Activated CD8-positive, alpha-beta T cell treated with anti-CD3 and anti-CD28 coated beads for 36 hours (primary cell): ENCODE data around the gene RARRES2. TPM values are rescaled to one million over a fixed set of nuclear protein-coding genes. Genes with fewer than 3 reads are reported as not detected.

Source experiments
- ATAC-seq: fragments of 200-7000 bp; cut with Tn5 transposase; one replicate; pipeline ENCODE4 v1.10.0; 2021; ENCODE audit warnings: mild to moderate bottlenecking, moderate library complexity
- CTCF ChIA-PET: fragments of 350-600 bp; sonication (Branson Sonifier 250); formaldehyde crosslinking; loops from one replicate; lab custom pipeline; 2021; ENCODE audit warnings: antibody characterized with exemption; lab: Charles Lee
- POLR2A ChIA-PET: fragments of 350-600 bp; sonication (Branson Sonifier 250); formaldehyde crosslinking; loops from one replicate; lab custom pipeline; 2021; ENCODE audit warnings: antibody characterized with exemption; lab: Charles Lee
- DNase-seq: peaks from one replicate; pipeline ENCODE4 v3.0.0-alpha.2; 2020
- H3K27ac Mint-ChIP-seq: one replicate; pipeline ENCODE4 v1.8.0; 2021; ENCODE audit warnings: mild to moderate bottlenecking, mixed read lengths
- H3K27me3 Mint-ChIP-seq: one replicate; pipeline ENCODE4 v1.8.0; 2021; ENCODE audit warnings: mixed read lengths
- H3K36me3 Mint-ChIP-seq: one replicate; pipeline ENCODE4 v1.8.0; 2021; ENCODE audit warnings: low read depth, mixed read lengths
- H3K4me1 Mint-ChIP-seq: one replicate; pipeline ENCODE4 v1.8.0; 2021; ENCODE audit warnings: low read depth, mixed read lengths
- H3K4me3 Mint-ChIP-seq: one replicate; pipeline ENCODE4 v1.8.0; 2021; ENCODE audit warnings: mild to moderate bottlenecking, moderate library complexity, mixed read lengths
- H3K9me3 Mint-ChIP-seq: one replicate; pipeline ENCODE4 v1.8.0; 2021; ENCODE audit warnings: mixed read lengths
- CTCF ChIP-seq: fragments of 200-600 bp; IDR thresholded peaks from one replicate; pipeline ENCODE4 v1.8.0; 2022; ENCODE audit warnings: antibody characterized with exemption, mild to moderate bottlenecking
- intact Hi-C: fragments of 100-400 bp; cut with micrococcal nuclease; formaldehyde crosslinking; loops from one replicate; pipeline ENCODE4 v1.10.0; 2022
- total RNA-seq, 2 experiments: library from RNA; stranded (reverse); gene quantifications; one replicate each; pipeline ENCODE4 v1.2.3, GENCODE V29; 2021

RARRES2 gene
- total RNA-seq, 2 experiments from 2014 or later: not detected

DNA sequence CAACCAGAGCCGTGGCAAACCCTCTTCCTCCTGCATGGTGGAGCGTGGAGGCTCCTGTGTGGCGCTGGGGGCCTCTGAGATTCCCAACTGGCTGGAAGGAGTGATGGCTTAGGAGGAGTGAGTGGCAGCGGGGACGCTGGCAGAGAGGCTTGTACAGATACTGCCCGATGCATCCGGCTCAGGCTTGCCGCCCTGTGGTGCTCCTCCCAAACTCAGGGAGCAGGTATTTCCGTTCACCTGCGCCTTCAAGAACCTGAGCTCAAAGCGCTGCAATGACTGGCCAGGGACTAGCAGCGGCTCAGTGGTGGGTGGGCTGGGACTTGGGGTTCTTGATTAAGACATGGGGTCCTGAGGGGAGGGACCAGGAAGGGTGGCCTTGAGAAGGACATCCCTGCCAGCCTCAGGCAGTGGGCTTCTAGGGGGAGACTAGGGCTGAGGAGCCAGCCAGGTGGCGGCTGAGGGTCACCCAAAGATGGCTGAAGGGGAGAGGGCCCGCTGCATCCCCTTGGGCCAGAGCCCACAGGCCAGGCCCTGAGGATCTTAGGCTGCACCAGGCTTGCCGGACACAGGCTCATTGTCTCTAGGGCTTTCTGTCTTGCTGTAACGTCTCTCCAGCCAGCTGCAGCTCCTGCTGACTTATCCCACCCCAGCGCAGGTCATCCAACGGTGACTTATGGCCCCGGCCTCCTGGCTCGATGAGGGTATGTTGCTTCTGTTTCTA is 40.9 kb upstream of the RARRES2 start:
- ChIA-PET CTCF (no interaction called here), POLR2A (no interaction called here)
- TF ChIP-seq CTCF: no peak
- no peaks in the 10 kb centered on the region for H3K27me3 Mint-ChIP-seq
- peaks cover 2% of the 10 kb centered on the region for H3K36me3 Mint-ChIP-seq
- intact Hi-C loops: no loop called here
- no peak overlapping the region for H3K4me3 Mint-ChIP-seq
- no peaks in the 10 kb centered on the region for H3K9me3 Mint-ChIP-seq
- H3K4me1 Mint-ChIP-seq: peaks cover 20% of the 10 kb centered on the region
- H3K27ac Mint-ChIP-seq: no peak overlapping the region
- DNase-seq: no peak
- no peak for ATAC-seq

GRCh38 chr7:150381785-150382122 is 40.3 kb upstream of the RARRES2 start:
- Mint-ChIP-seq H3K4me1 (peaks cover 25% of the 10 kb centered on the region), H3K9me3 (no peaks in the 10 kb centered on the region), H3K4me3 (no peak overlapping the region), H3K27ac (no peak overlapping the region), H3K36me3 (peaks cover 2% of the 10 kb centered on the region), H3K27me3 (no peaks in the 10 kb centered on the region)
- no peak for ATAC-seq
- no peak for TF ChIP-seq CTCF
- DNase-seq: no peak
- CTCF ChIA-PET: no interaction called here
- intact Hi-C loops: no loop called here
- POLR2A ChIA-PET: no interaction called here

- intact Hi-C loops: no loop called here
- peaks cover 2% of the 10 kb centered on the region for H3K36me3 Mint-ChIP-seq
- ATAC-seq (no peak), DNase-seq (no peak)
- peaks cover 32% of the 10 kb centered on the region for H3K4me1 Mint-ChIP-seq
- CTCF ChIA-PET: no interaction called here
- no peaks in the 10 kb centered on the region for H3K27me3 Mint-ChIP-seq
- H3K4me3 Mint-ChIP-seq: no peak overlapping the region
- H3K9me3 Mint-ChIP-seq: no peaks in the 10 kb centered on the region
- POLR2A ChIA-PET: interaction anchor here (1.9 kb wide), 1 partner anchor 26 kb away, joined by 7 read pairs; no protein-coding TSS in a partner anchor
- H3K27ac Mint-ChIP-seq: no peak overlapping the region
- TF ChIP-seq CTCF: no peak
These were observed 39.7 kb upstream of the RARRES2 start for GRCh38 chr7:150381096-150381495.

- ATAC-seq (no peak), DNase-seq (no peak)
- Mint-ChIP-seq H3K36me3 (peaks cover 4% of the 10 kb centered on the region), H3K27me3 (no peaks in the 10 kb centered on the region), H3K9me3 (no peaks in the 10 kb centered on the region), H3K4me3 (peak overlapping the region; percentile 88), H3K27ac (no peak overlapping the region), H3K4me1 (peaks cover 37% of the 10 kb centered on the region)
- TF ChIP-seq CTCF: no peak
- ChIA-PET CTCF (interaction anchor here (1.0 to 1.2 kb wide), 2 partner anchors 24 to 27 kb away, joined by 3 to 4 read pairs; no protein-coding TSS in a partner anchor), POLR2A (interaction anchor here (1.9 kb wide), 1 partner anchor 27 kb away, joined by 7 read pairs; no protein-coding TSS in a partner anchor)
- intact Hi-C loops: no loop called here
These were observed 39.0 kb upstream of the RARRES2 start for GRCh38 chr7:150380463-150380862.
